ENCODE measurements around the gene MAP2K5.

MAP2K5 gene

DNA sequence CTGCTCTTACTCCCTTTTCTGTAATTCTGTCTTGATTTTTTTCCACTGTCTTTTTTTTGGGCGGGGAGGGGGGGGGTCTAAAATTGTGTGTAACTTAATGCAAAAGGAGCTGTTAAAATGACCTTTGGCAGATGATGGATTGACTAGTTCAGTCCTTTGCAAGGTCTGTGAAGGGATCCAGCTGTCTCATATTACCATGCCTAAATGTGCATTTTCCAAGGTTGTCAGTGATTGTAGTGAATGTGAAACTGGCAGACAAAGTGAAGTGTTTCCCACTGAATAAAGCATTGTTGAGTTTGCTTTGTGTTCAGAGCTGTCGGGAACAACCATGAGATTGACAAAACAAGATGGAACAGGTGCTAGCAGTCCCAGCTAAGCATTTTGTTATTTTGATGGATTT, 172.7 kb downstream of the MAP2K5 start:
- H3K4me3 ChIP-seq (ENCODE audit: low read depth, low read length), result no peak overlapping the region
- TF ChIP-seq, protein P1, sequence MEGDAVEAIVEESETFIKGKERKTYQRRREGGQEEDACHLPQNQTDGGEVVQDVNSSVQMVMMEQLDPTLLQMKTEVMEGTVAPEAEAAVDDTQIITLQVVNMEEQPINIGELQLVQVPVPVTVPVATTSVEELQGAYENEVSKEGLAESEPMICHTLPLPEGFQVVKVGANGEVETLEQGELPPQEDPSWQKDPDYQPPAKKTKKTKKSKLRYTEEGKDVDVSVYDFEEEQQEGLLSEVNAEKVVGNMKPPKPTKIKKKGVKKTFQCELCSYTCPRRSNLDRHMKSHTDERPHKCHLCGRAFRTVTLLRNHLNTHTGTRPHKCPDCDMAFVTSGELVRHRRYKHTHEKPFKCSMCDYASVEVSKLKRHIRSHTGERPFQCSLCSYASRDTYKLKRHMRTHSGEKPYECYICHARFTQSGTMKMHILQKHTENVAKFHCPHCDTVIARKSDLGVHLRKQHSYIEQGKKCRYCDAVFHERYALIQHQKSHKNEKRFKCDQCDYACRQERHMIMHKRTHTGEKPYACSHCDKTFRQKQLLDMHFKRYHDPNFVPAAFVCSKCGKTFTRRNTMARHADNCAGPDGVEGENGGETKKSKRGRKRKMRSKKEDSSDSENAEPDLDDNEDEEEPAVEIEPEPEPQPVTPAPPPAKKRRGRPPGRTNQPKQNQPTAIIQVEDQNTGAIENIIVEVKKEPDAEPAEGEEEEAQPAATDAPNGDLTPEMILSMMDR (IDR thresholded peaks at IDR 0.05; ENCODE audit: borderline replicate concordance, insufficient read depth, low read depth, low read length), result no peak

DNA sequence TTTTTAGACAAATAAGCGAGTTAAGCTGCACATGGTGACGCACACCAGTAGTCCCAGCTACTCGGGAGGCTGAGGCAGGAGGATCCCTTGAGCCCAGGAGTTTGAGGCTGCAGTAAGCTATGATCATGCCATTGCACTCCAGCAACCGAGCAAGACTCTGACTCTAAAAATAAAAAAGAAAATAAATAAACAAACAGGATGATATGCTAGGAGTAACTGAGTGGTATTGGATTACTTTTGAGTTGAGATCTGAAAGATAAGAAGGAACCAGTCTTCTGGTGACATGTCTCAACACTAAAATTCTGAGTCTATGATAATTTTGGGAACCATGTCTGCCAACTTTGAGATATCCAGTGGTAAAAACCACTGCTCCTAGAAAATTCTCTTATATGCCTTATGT, 173.7 kb downstream of the MAP2K5 start:
- TF ChIP-seq, protein P1 (IDR thresholded peaks at IDR 0.05; ENCODE audit: borderline replicate concordance, insufficient read depth, low read depth, low read length), result no peak
- no peak overlapping the region for H3K4me3 ChIP-seq (ENCODE audit: low read depth, low read length)

DNA sequence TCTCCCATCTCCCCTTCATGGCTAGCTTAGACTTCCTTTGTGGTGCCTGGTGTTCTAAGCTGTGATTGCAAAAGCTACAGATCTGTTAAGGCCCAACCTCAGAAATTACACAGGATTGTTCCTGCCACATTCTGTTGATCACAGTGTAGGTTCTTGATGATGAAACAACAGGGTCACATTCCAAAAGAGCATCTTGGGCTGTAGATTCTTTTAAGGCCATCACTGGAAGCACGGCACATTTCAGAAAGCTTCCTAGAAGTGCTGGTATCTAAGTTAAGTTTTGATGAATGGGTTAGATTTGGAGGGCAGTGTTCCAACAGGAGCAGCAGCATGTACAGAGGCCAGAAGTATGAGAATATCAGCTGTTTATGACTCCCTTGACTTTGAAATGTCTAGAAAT, 175.3 kb downstream of the MAP2K5 start:
- TF ChIP-seq, protein P1 (IDR thresholded peaks at IDR 0.05; ENCODE audit: borderline replicate concordance, insufficient read depth, low read depth, low read length), result no peak
- H3K4me3 ChIP-seq (ENCODE audit: low read depth, low read length), result no peak overlapping the region

DNA sequence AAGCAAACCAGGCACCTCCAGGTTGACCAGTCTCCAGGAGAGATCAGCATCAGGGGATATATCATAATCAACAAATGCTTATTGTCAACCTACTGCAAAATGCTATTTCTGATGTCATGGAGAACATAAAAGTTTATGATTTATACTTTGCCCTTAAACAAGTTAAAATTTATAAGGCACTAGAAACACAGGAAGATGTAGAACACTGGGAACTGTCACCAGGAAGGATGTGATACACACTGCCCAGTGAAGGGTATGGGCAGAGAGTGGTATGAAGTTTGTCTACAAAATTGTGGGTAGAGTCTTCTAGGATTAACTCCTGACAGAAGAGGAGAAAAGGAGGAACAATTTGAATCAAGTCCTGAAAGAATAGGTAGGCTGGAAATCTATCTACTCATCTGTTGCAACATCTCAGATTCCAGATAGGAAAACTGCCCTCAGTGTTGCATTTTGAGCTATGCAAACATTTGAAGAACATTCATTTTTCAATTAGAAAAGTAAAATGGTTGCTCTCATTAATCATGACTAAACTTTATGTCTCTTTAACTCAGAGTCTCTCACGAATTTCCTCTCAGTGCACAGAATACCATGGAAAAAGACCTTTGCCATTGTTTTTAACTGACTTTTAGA, 176.9 kb downstream of the MAP2K5 start:
- TF ChIP-seq, protein P1 (IDR thresholded peaks at IDR 0.05; ENCODE audit: borderline replicate concordance, insufficient read depth, low read depth, low read length), result no peak
- H3K4me3 ChIP-seq (ENCODE audit: low read depth, low read length), result no peak overlapping the region

DNA sequence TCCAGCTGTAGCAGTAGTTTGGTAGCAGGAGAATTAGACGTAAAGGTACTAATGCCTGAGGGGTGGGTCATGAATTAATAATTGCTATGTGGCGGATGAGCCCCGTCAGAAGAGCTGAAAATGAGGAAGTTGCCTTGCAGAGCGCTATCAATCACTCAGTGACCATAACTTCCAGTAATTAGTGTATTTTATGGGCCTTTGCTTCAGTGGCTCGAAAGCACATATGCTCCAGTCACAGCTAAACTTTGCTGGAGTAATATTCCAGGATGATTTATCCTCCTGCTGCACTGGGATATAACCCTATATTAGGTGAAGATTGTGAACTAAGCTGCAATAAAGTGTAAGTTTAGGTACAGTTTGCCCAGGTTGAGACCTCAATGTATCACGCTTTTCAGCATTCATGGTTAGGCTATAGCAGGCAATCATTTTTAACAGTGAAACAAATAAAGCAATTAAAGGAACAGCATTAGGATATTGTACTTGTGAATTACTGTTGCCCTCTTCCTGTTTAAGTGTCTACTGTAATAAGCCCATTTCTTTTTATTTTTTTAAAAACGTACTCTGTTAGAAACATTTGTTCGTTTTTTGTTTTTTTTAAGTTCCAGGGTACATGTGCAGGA, 178.2 kb downstream of the MAP2K5 start:
- TF ChIP-seq, protein P1 (IDR thresholded peaks at IDR 0.05; ENCODE audit: borderline replicate concordance, insufficient read depth, low read depth, low read length), result no peak
- H3K4me3 ChIP-seq (ENCODE audit: low read depth, low read length), result no peak overlapping the region

DNA sequence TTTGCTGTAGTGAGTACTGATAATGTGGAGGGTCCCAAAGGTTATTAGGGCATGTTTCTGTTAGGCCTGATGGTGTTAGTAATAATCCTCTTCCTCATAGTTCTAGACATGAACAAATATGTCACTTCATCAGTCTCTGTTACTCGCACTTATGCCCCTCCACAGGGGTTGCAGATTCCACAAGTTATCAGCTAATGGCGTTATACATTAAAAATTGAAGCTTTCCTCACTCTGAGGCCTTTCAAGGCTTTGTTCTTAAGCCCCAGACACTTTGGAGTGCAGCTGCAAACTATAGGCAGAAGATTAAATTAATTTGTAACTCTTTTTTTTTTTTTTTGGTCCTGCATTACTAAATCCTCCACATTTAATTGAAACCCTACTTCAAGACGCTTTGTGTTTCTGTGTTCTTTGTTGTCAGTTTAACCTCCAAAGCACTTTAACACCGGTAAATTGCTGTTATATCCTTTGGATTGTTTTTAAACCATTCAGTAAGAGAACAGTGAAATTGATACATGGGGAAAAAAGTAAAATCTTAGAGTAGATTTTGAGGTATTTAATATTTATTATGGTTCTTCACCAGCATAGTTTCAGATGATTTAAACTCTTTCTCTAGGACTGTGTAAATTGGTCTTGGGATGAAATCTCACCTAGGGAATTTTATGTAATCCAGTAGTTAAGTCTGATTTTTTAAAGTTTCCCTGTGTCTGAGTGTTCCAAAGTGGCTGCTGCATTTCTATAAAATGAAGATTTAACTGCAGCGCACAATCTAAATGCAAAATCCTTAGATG, 179.7 kb downstream of the MAP2K5 start:
- TF ChIP-seq, protein P1 (IDR thresholded peaks at IDR 0.05; ENCODE audit: borderline replicate concordance, insufficient read depth, low read depth, low read length), result no peak
- H3K4me3 ChIP-seq (ENCODE audit: low read depth, low read length), result no peak overlapping the region

Measured in GM12875 (cell line).